ENCODE results near the gene MSH3.
"Not testable (repeated sequence)": the region's sequence is repeated elsewhere in the genome, so short reads cannot be mapped to it uniquely, and the experiment has no call there.

MSH3 gene

GRCh38 chr5:80706835-80707447, 52.5 kb downstream of the MSH3 start:
- DNase-seq (ENCODE audit: low read depth in 2 of 2), result no peak

DNA sequence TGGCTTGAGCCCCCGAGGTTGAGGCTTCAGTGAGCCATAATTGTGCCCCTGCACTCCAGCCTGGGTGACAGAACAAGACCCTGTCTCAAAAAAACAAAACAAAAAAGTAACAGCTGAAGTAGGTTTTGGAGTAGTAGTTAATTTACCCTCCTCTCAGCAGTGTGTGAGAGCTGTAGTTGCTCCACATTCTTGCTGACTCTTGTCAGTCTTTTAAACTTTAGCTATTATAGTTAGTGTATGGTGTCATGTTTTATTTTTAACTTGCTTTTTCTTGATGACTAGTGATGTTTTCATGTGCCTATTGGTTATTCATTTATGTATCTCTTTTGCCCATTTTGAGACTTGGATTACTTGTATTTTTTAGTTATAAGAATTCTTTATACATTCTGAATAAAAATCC, 53.2 kb downstream of the MSH3 start:
- DNase-seq (ENCODE audit: low read depth in 2 of 2), result no peak

- no peak for DNase-seq (ENCODE audit: low read depth in 2 of 2)
Observed at GRCh38 chr5:80711216-80711615, 56.8 kb downstream of the MSH3 start.

- no peak for DNase-seq (ENCODE audit: low read depth in 2 of 2)
Observed at GRCh38 chr5:80711938-80712337, 57.5 kb downstream of the MSH3 start.

GRCh38 chr5:80712919-80713318, 58.5 kb downstream of the MSH3 start:
- no peak for DNase-seq (ENCODE audit: low read depth in 2 of 2)

- no peak for DNase-seq (ENCODE audit: low read depth in 2 of 2)
Observed at GRCh38 chr5:80713631-80714030, 59.2 kb downstream of the MSH3 start.

DNA sequence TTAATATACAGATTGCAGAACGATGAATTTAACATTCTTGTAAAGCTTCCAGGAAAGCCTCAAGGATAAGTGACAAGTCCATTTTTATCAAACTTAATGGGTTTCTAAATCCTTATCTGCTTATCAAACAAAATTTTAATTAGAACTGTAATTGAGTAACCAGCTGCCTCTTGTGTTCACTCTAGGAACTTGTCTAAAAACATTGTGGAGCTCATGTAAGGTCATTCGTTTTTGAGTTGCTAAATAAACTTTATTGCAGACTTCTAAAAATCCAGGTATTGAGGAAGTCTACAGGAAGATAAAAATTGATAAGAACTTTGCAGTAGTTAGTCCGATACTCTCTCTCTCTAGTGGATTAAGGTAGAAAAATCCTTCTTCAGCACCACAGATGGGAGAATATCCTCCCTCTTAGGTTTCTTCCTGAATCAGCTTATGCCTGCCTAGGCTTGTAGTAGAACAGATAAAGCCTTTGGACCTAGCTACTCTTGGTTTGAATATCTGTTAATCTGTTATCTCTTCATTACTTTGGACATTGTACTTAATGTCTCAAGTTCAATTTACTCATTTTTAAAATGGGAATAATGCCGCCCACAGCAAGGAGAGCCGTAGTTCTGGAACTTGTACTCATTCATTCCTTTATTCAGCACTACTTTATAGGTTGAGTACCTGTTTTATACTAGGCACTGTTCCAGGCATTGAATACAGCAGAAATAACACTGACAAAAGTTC, 60.3 kb downstream of the MSH3 start:
- no peak for DNase-seq (ENCODE audit: low read depth in 2 of 2)

DNA sequence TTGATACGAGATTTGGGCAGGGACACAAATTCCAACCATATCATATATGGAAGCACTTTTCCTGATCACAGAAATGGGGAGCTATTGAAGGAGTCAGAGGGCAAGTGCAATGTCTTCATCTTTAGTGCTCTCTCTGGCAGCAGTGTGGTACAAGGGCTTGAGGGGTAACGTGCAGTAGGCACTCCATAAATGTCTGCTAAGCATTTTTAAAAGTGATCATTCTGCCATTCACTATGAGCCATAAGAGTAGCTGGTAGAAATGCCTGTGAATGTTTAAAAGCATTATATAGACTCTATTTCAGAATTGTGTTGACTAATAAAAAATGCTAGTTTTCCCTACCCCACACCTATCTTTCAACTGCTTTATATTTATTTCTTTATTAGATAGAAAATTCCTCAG, 61.4 kb downstream of the MSH3 start:
- no peak for DNase-seq (ENCODE audit: low read depth in 2 of 2)

- DNase-seq (ENCODE audit: low read depth in 2 of 2), result no peak
Observed at GRCh38 chr5:80720181-80720580, 65.7 kb downstream of the MSH3 start.

DNA sequence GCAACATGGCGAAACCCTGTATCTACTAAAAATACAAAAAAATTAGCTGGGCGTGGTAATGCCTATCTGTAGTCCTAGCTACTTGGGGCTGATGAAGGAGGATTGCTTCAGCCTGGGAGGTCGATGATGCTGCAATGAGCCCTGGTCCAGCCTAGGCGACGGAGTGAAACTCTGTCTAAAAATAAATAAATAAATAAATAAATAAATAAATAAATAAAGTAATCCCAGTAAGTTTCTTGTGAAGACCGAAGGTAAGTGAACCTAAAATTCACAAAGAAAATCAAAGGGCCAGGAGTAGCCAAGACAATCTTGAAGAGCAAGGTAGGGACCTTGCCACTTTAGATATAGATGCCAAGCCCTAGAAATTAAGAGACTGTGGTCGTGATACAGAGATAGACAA, 68.5 kb downstream of the MSH3 start:
- no peak for DNase-seq (ENCODE audit: low read depth in 2 of 2)

- no peak for DNase-seq (ENCODE audit: low read depth in 2 of 2)
Observed at GRCh38 chr5:80725446-80725845, 71.0 kb downstream of the MSH3 start.

DNA sequence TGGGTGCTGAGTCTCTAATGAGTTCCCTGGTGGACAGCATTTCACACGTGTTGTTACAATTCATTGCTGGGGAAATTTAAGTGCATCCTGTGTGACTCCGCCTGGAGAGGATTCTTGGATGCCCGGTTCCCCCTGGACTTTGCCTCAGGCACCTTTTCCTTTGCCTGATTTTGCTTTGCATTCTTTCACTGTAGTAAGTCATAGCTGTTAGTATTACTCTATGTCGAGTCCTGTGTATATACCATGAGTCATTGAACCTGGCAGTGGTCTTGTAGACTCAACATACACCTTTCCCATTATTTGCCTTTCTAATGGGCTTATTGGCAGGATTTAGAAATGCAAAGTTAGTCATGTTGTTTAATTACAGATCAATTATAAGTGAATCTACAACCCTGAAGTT, 82.3 kb downstream of the MSH3 start:
- DNase-seq (ENCODE audit: low read depth in 2 of 2), result no peak

DNA sequence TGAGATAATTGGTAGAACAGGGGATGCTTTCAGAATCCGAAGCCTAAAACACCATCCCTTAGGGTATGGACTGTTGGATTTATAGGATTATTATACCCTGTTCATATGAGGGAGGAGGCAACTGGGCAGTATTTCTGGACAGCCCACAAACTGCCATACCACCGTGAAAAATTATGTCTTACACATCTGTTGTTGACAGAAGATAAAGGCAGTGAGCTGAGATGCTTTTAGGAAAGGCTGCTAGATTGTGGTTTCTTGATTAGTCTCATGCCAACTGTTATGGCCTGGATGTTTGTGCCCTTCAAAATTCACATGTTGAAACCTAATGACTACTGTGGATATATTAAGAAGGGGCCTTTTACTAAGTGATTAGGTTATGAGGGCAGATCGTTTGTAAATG, 84.0 kb downstream of the MSH3 start:
- no peak for DNase-seq (ENCODE audit: low read depth in 2 of 2)

GRCh38 chr5:80739057-80739456, 84.6 kb downstream of the MSH3 start:
- no peak for DNase-seq (ENCODE audit: low read depth in 2 of 2)

- no peak for DNase-seq (ENCODE audit: low read depth in 2 of 2)
Observed at GRCh38 chr5:80739496-80739895, 85.0 kb downstream of the MSH3 start.

- DNase-seq (ENCODE audit: low read depth in 2 of 2), result no peak
Observed at GRCh38 chr5:80739898-80740297, 85.4 kb downstream of the MSH3 start.

DNA sequence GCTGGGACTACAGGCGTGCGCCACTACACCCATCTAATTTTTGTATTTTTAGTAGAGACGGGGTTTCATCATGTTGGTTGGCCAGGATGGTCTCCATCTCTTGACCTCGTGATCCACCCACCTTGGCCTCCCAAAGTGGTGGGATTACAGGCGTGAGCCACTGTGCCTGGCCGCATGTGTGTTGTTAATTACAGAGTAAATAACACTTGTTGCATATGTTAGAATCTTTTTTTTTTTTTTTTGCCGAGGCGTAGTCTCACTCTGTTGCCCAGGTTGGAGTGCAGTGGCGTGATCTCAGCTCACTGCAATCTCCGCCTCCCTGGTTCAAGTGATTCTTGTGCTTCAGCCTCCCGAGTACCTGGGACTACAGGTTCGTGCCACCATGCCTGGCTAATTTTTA, 86.0 kb downstream of the MSH3 start:
- DNase-seq (ENCODE audit: low read depth in 2 of 2), result not testable (repeated sequence)

GRCh38 chr5:80740999-80741398, 86.5 kb downstream of the MSH3 start:
- no peak for DNase-seq (ENCODE audit: low read depth in 2 of 2)

GRCh38 chr5:80744149-80744548, 89.7 kb downstream of the MSH3 start:
- DNase-seq (ENCODE audit: low read depth in 2 of 2), result no peak

DNA sequence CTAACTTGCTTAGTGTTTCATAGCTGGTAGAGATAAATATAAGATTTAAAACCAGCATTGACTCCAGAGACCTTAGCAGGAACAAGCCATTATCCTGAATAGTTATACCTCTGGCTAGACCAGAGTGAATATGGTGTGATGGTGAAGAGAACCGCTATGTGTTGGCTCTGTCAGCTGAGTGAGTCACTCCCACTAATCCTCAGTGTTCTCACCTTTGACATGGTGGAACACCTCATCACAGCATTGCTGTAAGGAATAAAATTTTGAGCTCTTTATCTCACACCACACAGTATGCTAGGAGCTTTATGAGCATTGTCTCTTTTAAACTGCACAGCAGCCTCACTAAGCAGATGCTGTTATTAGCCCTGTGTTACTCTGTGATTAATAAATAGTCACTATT, 91.0 kb downstream of the MSH3 start:
- DNase-seq (ENCODE audit: low read depth in 2 of 2), result no peak

DNA sequence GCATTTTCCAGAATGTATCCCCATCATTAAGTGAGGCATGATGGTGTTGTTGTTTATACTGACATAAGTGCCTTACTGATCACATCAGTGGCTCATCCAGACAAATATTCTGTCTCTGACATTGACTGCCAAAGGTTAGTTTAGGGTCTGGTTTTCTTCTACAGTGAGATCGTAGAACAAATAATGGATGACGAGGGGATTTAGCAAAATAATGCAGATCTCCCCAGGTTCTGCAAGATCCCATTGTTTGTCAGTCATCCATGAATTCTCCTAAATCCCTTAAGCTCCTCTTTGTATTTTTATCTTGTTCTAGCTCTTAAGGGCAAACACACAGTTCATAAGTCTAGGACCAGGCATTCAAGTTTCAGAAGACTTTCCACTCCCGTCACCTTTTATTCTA, 93.5 kb downstream of the MSH3 start:
- no peak for DNase-seq (ENCODE audit: low read depth in 2 of 2)

GRCh38 chr5:80752427-80752826, 98.0 kb downstream of the MSH3 start:
- DNase-seq (ENCODE audit: low read depth in 2 of 2), result no peak

- no peak for DNase-seq (ENCODE audit: low read depth in 2 of 2)
Observed at GRCh38 chr5:80753712-80754111, 99.3 kb downstream of the MSH3 start.

DNA sequence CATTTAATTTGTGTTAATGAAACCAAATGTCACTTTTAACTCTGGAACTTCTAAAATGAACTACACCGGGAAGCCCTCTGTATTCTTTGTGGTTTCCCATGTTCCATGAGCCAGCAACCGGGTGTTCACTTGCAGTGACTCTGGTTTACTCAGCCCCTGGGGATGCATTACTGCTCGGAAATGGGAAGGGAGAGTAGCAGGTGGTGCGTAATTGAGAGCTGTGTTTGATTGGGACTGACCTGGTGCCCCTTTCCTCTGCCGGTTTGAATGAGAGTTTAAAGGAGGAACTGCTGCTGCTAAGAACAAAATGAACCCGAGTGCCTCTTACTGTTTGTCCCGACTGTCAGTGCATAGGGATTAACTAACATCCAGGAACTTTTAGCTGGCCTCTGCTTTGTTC, 100.4 kb downstream of the MSH3 start:
- DNase-seq (ENCODE audit: low read depth in 2 of 2), result peak; percentile 18 to 63

Data from stimulated activated CD4-positive, alpha-beta T cell treated with anti-CD3 and anti-CD28 coated beads, Interleukin-12 subunit alpha, Interleukin-12 subunit beta, amount 100 ng/mL, for 24 hours (primary cell).